Stomach (tissue), 9 donors: ENCODE data around the gene FZD2. TPM values are rescaled to one million over a fixed set of nuclear protein-coding genes. Genes with fewer than 3 reads are reported as not detected.

ENCODE experiments used
- DNase-seq, 2 donors: peaks; one replicate each; pipeline versions ENCODE4 v3.0.0 to v3.0.0-alpha.2; 2013 to 2019
- H3K27ac ChIP-seq, 5 donors: fragments of 200-600 bp in 4 of 5; sonication (generic) in 4 of 5; one replicate each; pipeline ENCODE4 v1.5.1; 2013 to 2019; ENCODE audit warnings: mild to moderate bottlenecking in 1 of 5, moderate library complexity in 1 of 5
- H3K27me3 ChIP-seq, 3 donors: fragments of 200-600 bp; sonication (generic); one replicate each; pipeline ENCODE4 v1.5.1; 2017 to 2019; ENCODE audit warnings: mixed run types in 1 of 3
- H3K36me3 ChIP-seq, 4 donors: fragments of 200-600 bp; sonication (generic); 1 replicate in 3 of 4; 2 replicates in 1 of 4; pipeline ENCODE4 v1.5.1; 2016 to 2019
- H3K4me1 ChIP-seq, 4 donors: fragments of 200-600 bp; sonication (generic); one replicate each; pipeline ENCODE4 v1.5.1; 2016 to 2019
- H3K4me3 ChIP-seq, 4 donors: fragments of 200-600 bp; sonication (generic) in 3 of 4; one replicate each; pipeline ENCODE4 v1.5.1; 2016 to 2019; ENCODE audit warnings: mild to moderate bottlenecking in 1 of 4
- H3K9me3 ChIP-seq, 4 donors: fragments of 200-600 bp; sonication (generic); one replicate each; pipeline ENCODE4 v1.5.1; 2016 to 2019
- CTCF ChIP-seq, 7 experiments: fragments of 450-650 bp in 4 of 7; fragments of 200-600 bp in 3 of 7; sonication (generic) in 3 of 7; IDR thresholded peaks; one replicate each; pipeline ENCODE4 v1.5.1; 2016 to 2019; ENCODE audit warnings: antibody characterized with exemption in 7 of 7, control low read depth in 2 of 7, mild to moderate bottlenecking in 1 of 7
- EP300 ChIP-seq: sonication (generic); formaldehyde crosslinking; IDR thresholded peaks from one replicate; pipeline ENCODE4 v1.6.1; 2017; ENCODE audit warnings: antibody characterized with exemption
- POLR2A ChIP-seq, 4 donors: fragments of 450-650 bp; IDR thresholded peaks; one replicate each; pipeline ENCODE4 v1.6.1; 2016; ENCODE audit warnings: antibody characterized with exemption in 4 of 4, control low read depth in 2 of 4, mild to moderate bottlenecking in 1 of 4, moderate library complexity in 1 of 4
- POLR2AphosphoS5 ChIP-seq, 3 donors: sonication (generic); formaldehyde crosslinking; IDR thresholded peaks; one replicate each; pipeline ENCODE4 v1.6.1; 2016; ENCODE audit warnings: antibody characterized with exemption in 3 of 3
- WGBS, 5 donors: extraction: QIAGEN DNeasy Blood & Tissue Kit in 3 of 5; methylation state at CpG; one replicate each; pipeline versions ENCODE4 v1.1.5 to v1.1.7; 2013 to 2018; 5-methylcytosine and 5-hydroxymethylcytosine counted together
- intact Hi-C: fragments of 100-400 bp; cut with DNase I; formaldehyde crosslinking; loops from one replicate; pipeline ENCODE4 v1.15.1; 2023; ENCODE audit warnings: low total_unique reads
- polyA plus RNA-seq, 3 donors: library from polyadenylated mRNA; stranded (reverse); fragments of 200-250 nt; gene quantifications; one replicate each; pipeline ENCODE4 v1.2.3, GENCODE V29; 2013
- total RNA-seq, 5 donors: library from RNA; depleted of rRNA; stranded (reverse); fragments of >200 nt; gene quantifications; one replicate each; pipeline versions ENCODE4 v1.1.0 to v1.2.3, GENCODE V29; 2014 to 2016
- donor health status: healthy with polysubstance abuse.
- donor health status: Bipolar disorder and iron deficiency.
- donor health status: healthy.

The FZD2 gene
- total and polyA plus RNA-seq, 8 donors: 0.31 to 19.3 (median 1.2) TPM; not detected in 2

GRCh38 chr17:44608727-44609435 is 51.6 kb downstream of the FZD2 start:
- TF ChIP-seq EP300 (no peak), POLR2AphosphoS5 (IDR thresholded peaks at IDR 0.05) (no peak), POLR2A (IDR thresholded peaks at IDR 0.05) (no peak), CTCF (IDR thresholded peaks at IDR 0.05) (no peak)
- Histone ChIP-seq H3K9me3 (no peaks in the 10 kb centered on the region), H3K4me1 (peaks cover 0 to 15% (median 13%) of the 10 kb centered on the region in 4 donors), H3K27me3 (no peaks in the 10 kb centered on the region), H3K27ac (no peak overlapping the region), H3K4me3 (no peak overlapping the region), H3K36me3 (no peaks in the 10 kb centered on the region)
- no peak for DNase-seq
- intact Hi-C loops: no loop called here
- 87 to 93% (median 89%) methylated on average over 6 of the region's 6 CpGs for WGBS, 5 donors

GRCh38 chr17:44610331-44610730 is 53.0 kb downstream of the FZD2 start:
- WGBS, 5 donors: 48 to 82% (median 59%) methylated on average over 4 of the region's 4 CpGs
- intact Hi-C loops: no loop called here
- Histone ChIP-seq H3K27ac (no peak overlapping the region), H3K9me3 (no peaks in the 10 kb centered on the region), H3K36me3 (no peaks in the 10 kb centered on the region), H3K4me3 (no peak overlapping the region), H3K27me3 (no peaks in the 10 kb centered on the region), H3K4me1 (peaks cover 0 to 15% (median 13%) of the 10 kb centered on the region in 4 donors)
- no peak for DNase-seq
- no peak for TF ChIP-seq POLR2A (IDR thresholded peaks at IDR 0.05)
- no peak for TF ChIP-seq EP300
- TF ChIP-seq CTCF (IDR thresholded peaks at IDR 0.05): no peak
- TF ChIP-seq POLR2AphosphoS5 (IDR thresholded peaks at IDR 0.05): no peak

Other genes with a start within 250 kb of the FZD2 start
- 10 to 100 TPM in 1 of 5 donors, 1 to 10 TPM in 2, under 1 TPM in 1, not detected in 1; 0.43 to 40.8 (median 3.5) TPM for gene RUNDC3A, start 248.9 kb upstream of the FZD2 start, total RNA-seq
- gene RUNDC3A, start 248.9 kb upstream of the FZD2 start, polyA plus RNA-seq: 1 to 10 TPM; 4.5 to 6.0 (median 4.5) TPM
- 100 to 1,000 TPM in 3 of 5 donors, 10 to 100 TPM in 2; 42.0 to 351 (median 133) TPM for gene SLC25A39, start 232.7 kb upstream of the FZD2 start, total RNA-seq
- gene SLC25A39, start 232.7 kb upstream of the FZD2 start, polyA plus RNA-seq: 100 to 1,000 TPM; 124 to 161 (median 135) TPM
- 100 to 1,000 TPM; 104 to 644 (median 239) TPM for gene GRN, start 212.2 kb upstream of the FZD2 start, total RNA-seq
- gene GRN, start 212.2 kb upstream of the FZD2 start, polyA plus RNA-seq: 100 to 1,000 TPM in 1 of 3 donors, 10 to 100 TPM in 2; 31.8 to 189 (median 78.9) TPM
- 1 to 10 TPM in 2 of 5 donors, not detected in 3; 2.0 to 5.4 TPM for gene FAM171A2, start 193.6 kb upstream of the FZD2 start, total RNA-seq
- gene FAM171A2, start 193.6 kb upstream of the FZD2 start, polyA plus RNA-seq: under 1 TPM; 0.30 to 0.31 (median 0.31) TPM
- 1 to 10 TPM in 1 of 5 donors, under 1 TPM in 1, not detected in 3; under 0.01 to 2.4 TPM for gene ITGA2B, start 167.8 kb upstream of the FZD2 start, total RNA-seq
- gene ITGA2B, start 167.8 kb upstream of the FZD2 start, polyA plus RNA-seq: under 1 TPM; 0.12 to 0.53 (median 0.46) TPM
- gene GPATCH8, start 54.1 kb upstream of the FZD2 start, total RNA-seq: 10 to 100 TPM; 18.0 to 58.2 (median 21.0) TPM
- 1 to 10 TPM; 5.2 to 6.9 (median 6.4) TPM for gene GPATCH8, start 54.1 kb upstream of the FZD2 start, polyA plus RNA-seq
- not detected for gene MEIOC, start 99.0 kb downstream of the FZD2 start, total RNA-seq
- gene MEIOC, start 99.0 kb downstream of the FZD2 start, polyA plus RNA-seq: under 1 TPM in 1 of 3 donors, not detected in 2; 0.03 TPM
- 10 to 100 TPM in 2 of 5 donors, 1 to 10 TPM in 3; 1.8 to 29.7 (median 7.5) TPM for gene CCDC43, start 132.3 kb downstream of the FZD2 start, total RNA-seq
- 10 to 100 TPM in 2 of 3 donors, 1 to 10 TPM in 1; 9.7 to 19.2 (median 13.3) TPM for gene CCDC43, start 132.3 kb downstream of the FZD2 start, polyA plus RNA-seq
- gene DBF4B, start 151.2 kb downstream of the FZD2 start, total RNA-seq: 1 to 10 TPM in 4 of 5 donors, not detected in 1; 1.7 to 5.0 (median 3.3) TPM
- 1 to 10 TPM in 2 of 3 donors, under 1 TPM in 1; 0.76 to 2.8 (median 2.2) TPM for gene DBF4B, start 151.2 kb downstream of the FZD2 start, polyA plus RNA-seq
- gene ADAM11, start 201.5 kb downstream of the FZD2 start, total RNA-seq: 10 to 100 TPM in 1 of 5 donors, 1 to 10 TPM in 1, under 1 TPM in 1, not detected in 2; 0.73 to 57.6 (median 1.7) TPM
- under 1 TPM in 2 of 3 donors, not detected in 1; 0.19 to 0.35 TPM for gene ADAM11, start 201.5 kb downstream of the FZD2 start, polyA plus RNA-seq